ENCODE measurements around the gene SPATA2L.

DNA sequence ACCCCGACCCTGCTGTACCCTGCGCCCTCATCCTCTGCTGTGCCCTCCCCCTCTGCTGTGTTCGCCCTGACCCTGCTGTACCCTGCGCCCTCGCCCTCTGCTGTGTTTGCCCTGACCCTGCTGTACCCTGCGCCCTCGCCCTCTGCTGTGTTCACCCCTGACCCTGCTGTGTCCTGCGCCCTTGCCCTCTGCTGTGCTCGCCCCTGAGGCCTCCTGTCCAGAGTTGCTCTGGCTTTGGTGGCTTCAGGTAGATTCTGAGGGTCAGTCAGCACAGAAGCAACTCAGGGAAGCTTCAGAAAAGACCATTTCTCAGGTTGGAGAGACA is 31.4 kb upstream of the SPATA2L start:
- TF ChIP-seq CTCF (IDR thresholded peaks at IDR 0.05; ENCODE audit: borderline replicate concordance, extremely low read depth, low read length, poor library complexity, severe bottlenecking): no peak
- no peak for TF ChIP-seq EZH2 (IDR thresholded peaks at IDR 0.05; ENCODE audit: borderline replicate concordance, low read depth, low read length, severe bottlenecking)

Data from DND-41 (cell line).